ENCODE measurements around the gene CCDC80.

CCDC80 gene

GRCh38 chr3:112647122-112647521 is 6.2 kb upstream of the CCDC80 start:
- peaks cover 8% of the 10 kb centered on the region for H3K4me1 ChIP-seq (ENCODE audit: insufficient read depth, low read length, poor library complexity, severe bottlenecking)
- H3K4me3 ChIP-seq (ENCODE audit: low read length, poor library complexity, severe bottlenecking) = no peak overlapping the region
- no peaks in the 10 kb centered on the region for H4K20me1 ChIP-seq (ENCODE audit: insufficient read depth, low read length, poor library complexity, severe bottlenecking)
- H3F3A ChIP-seq (ENCODE audit: low read depth) = no peaks in the 10 kb centered on the region
- no peaks in the 10 kb centered on the region for H3K36me3 ChIP-seq (ENCODE audit: insufficient read depth, low read length)
- H3K9me2 ChIP-seq (replicated peaks; ENCODE audit: low read depth, low read length) = no peaks in the 10 kb centered on the region
- H3K27me3 ChIP-seq (ENCODE audit: insufficient read depth, low read length, poor library complexity, severe bottlenecking) = no peaks in the 10 kb centered on the region
- no peak overlapping the region for H2AFZ ChIP-seq (ENCODE audit: low read length)
- H3K79me2 ChIP-seq (ENCODE audit: insufficient read depth, low read length) = no peaks in the 10 kb centered on the region
- TF ChIP-seq EZH2phosphoT487 (IDR thresholded peaks at IDR 0.05; ENCODE audit: borderline replicate concordance) = no peak
- no peak for TF ChIP-seq CTCF (conservative IDR thresholded peaks at IDR 0.05; ENCODE audit: low read length)
- no peaks in the 10 kb centered on the region for H3K9me3 ChIP-seq (ENCODE audit: insufficient read depth, low read depth, low read length)
- no peak overlapping the region for H3K4me2 ChIP-seq (ENCODE audit: low read depth, low read length, poor library complexity, severe bottlenecking)
- H3K9ac ChIP-seq (ENCODE audit: low read depth, low read length, poor library complexity, severe bottlenecking) = no peak overlapping the region

- Histone ChIP-seq H3K79me2 (ENCODE audit: insufficient read depth, low read length) (no peaks in the 10 kb centered on the region), H3K4me2 (ENCODE audit: low read depth, low read length, poor library complexity, severe bottlenecking) (no peak overlapping the region), H2AFZ (ENCODE audit: low read length) (no peak overlapping the region), H4K20me1 (ENCODE audit: insufficient read depth, low read length, poor library complexity, severe bottlenecking) (no peaks in the 10 kb centered on the region), H3K4me3 (ENCODE audit: low read length, poor library complexity, severe bottlenecking) (no peak overlapping the region), H3F3A (ENCODE audit: low read depth) (no peaks in the 10 kb centered on the region), H3K9ac (ENCODE audit: low read depth, low read length, poor library complexity, severe bottlenecking) (no peak overlapping the region), H3K4me1 (ENCODE audit: insufficient read depth, low read length, poor library complexity, severe bottlenecking) (peaks cover 8% of the 10 kb centered on the region), H3K9me2 (replicated peaks; ENCODE audit: low read depth, low read length) (no peaks in the 10 kb centered on the region), H3K27me3 (ENCODE audit: insufficient read depth, low read length, poor library complexity, severe bottlenecking) (no peaks in the 10 kb centered on the region), H3K9me3 (ENCODE audit: insufficient read depth, low read depth, low read length) (no peaks in the 10 kb centered on the region), H3K36me3 (ENCODE audit: insufficient read depth, low read length) (no peaks in the 10 kb centered on the region)
- TF ChIP-seq CTCF (conservative IDR thresholded peaks at IDR 0.05; ENCODE audit: low read length) = no peak
- TF ChIP-seq EZH2phosphoT487 (IDR thresholded peaks at IDR 0.05; ENCODE audit: borderline replicate concordance) = no peak
Observed at GRCh38 chr3:112646623-112647022, 5.7 kb upstream of the CCDC80 start.

- H3K4me2 ChIP-seq (ENCODE audit: low read depth, low read length, poor library complexity, severe bottlenecking) = no peak overlapping the region
- no peak overlapping the region for H3K9ac ChIP-seq (ENCODE audit: low read depth, low read length, poor library complexity, severe bottlenecking)
- H3K27me3 ChIP-seq (ENCODE audit: insufficient read depth, low read length, poor library complexity, severe bottlenecking) = no peaks in the 10 kb centered on the region
- no peaks in the 10 kb centered on the region for H3K9me3 ChIP-seq (ENCODE audit: insufficient read depth, low read depth, low read length)
- H3K79me2 ChIP-seq (ENCODE audit: insufficient read depth, low read length) = no peaks in the 10 kb centered on the region
- H3F3A ChIP-seq (ENCODE audit: low read depth) = no peaks in the 10 kb centered on the region
- H4K20me1 ChIP-seq (ENCODE audit: insufficient read depth, low read length, poor library complexity, severe bottlenecking) = no peaks in the 10 kb centered on the region
- no peak overlapping the region for H3K4me3 ChIP-seq (ENCODE audit: low read length, poor library complexity, severe bottlenecking)
- no peaks in the 10 kb centered on the region for H3K36me3 ChIP-seq (ENCODE audit: insufficient read depth, low read length)
- TF ChIP-seq CTCF (conservative IDR thresholded peaks at IDR 0.05; ENCODE audit: low read length) = no peak
- TF ChIP-seq EZH2phosphoT487 (IDR thresholded peaks at IDR 0.05; ENCODE audit: borderline replicate concordance) = no peak
- peaks cover 8% of the 10 kb centered on the region for H3K4me1 ChIP-seq (ENCODE audit: insufficient read depth, low read length, poor library complexity, severe bottlenecking)
- no peak overlapping the region for H2AFZ ChIP-seq (ENCODE audit: low read length)
- H3K9me2 ChIP-seq (replicated peaks; ENCODE audit: low read depth, low read length) = no peaks in the 10 kb centered on the region
Observed at GRCh38 chr3:112644453-112644852, 3.5 kb upstream of the CCDC80 start.

Measured in Loucy (cell line).